Esophagus (tissue), 2 donors: ENCODE results near the gene PURA. TPM values are rescaled to one million over a fixed set of nuclear protein-coding genes. Genes with fewer than 3 reads are reported as not detected.

Experiments
- H3K27ac ChIP-seq, 2 donors: one replicate each; pipeline ENCODE4 v1.5.1; 2013; ENCODE audit warnings: low read depth in 2 of 2, mild to moderate bottlenecking in 2 of 2, inconsistent platforms in 1 of 2, low read length in 1 of 2, moderate library complexity in 1 of 2
- H3K27me3 ChIP-seq, 2 donors: one replicate each; pipeline ENCODE4 v1.6.1; 2013; ENCODE audit warnings: low read length in 2 of 2, control low read depth in 1 of 2, mild to moderate bottlenecking in 1 of 2; ENCODE audit not compliant: insufficient read depth in 2 of 2, control insufficient read depth in 1 of 2
- H3K36me3 ChIP-seq, 2 donors: one replicate each; pipeline ENCODE4 v1.6.1; 2013; ENCODE audit warnings: low read length in 1 of 2; ENCODE audit not compliant: control insufficient read depth in 2 of 2, insufficient read depth in 2 of 2
- H3K4me1 ChIP-seq, 2 donors: one replicate each; pipeline ENCODE4 v1.6.1; 2013; ENCODE audit warnings: low read length in 1 of 2; ENCODE audit not compliant: control insufficient read depth in 2 of 2, insufficient read depth in 2 of 2
- H3K4me3 ChIP-seq, 2 donors: one replicate each; pipeline ENCODE4 v1.5.1; 2013; ENCODE audit warnings: low read length in 2 of 2, mild to moderate bottlenecking in 2 of 2, low read depth in 1 of 2, moderate library complexity in 1 of 2
- H3K9me3 ChIP-seq, 2 donors: one replicate each; pipeline ENCODE4 v1.6.1; 2013; ENCODE audit warnings: mild to moderate bottlenecking in 2 of 2, low read depth in 1 of 2, low read length in 1 of 2, moderate library complexity in 1 of 2; ENCODE audit not compliant: control insufficient read depth in 2 of 2, insufficient read depth in 1 of 2
- WGBS, 2 donors: extraction: QIAGEN DNeasy Blood & Tissue Kit; methylation state at CpG; one replicate each; pipeline ENCODE4 v1.1.7; 2013; 5-methylcytosine and 5-hydroxymethylcytosine counted together
- polyA plus RNA-seq, 2 donors: library from polyadenylated mRNA; stranded (reverse); fragments of 200-250 nt; gene quantifications; one replicate each; pipeline ENCODE4 v1.2.3, GENCODE V29; 2013
- donor health status: healthy with polysubstance abuse.
- donor health status: Bipolar disorder and iron deficiency.

PURA gene
- 1 to 10 TPM; 2.7 to 3.4 TPM for polyA plus RNA-seq

- WGBS, 2 donors = 1% methylated on average over 44 to 60 of the region's 60 CpGs
- no peaks in the 10 kb centered on the region for H3K36me3 ChIP-seq
- peak within 1 kb of the TSS; percentile 88 to 97 for H3K27ac ChIP-seq
- H3K9me3 ChIP-seq = no peaks in the 10 kb centered on the region
- peak within 1 kb of the TSS; percentile 86 to 90 for H3K4me3 ChIP-seq
- peaks cover 3 to 4% of the 10 kb centered on the region in 2 donors for H3K4me1 ChIP-seq
- no peaks in the 10 kb centered on the region for H3K27me3 ChIP-seq
Measured at GRCh38 chr5:140113699-140114263, at the start of gene PURA. TSS of gene PURA (plus strand) at chr5:140114109. CDS start at chr5:140114182, 73 bp downstream.

- H3K4me1 ChIP-seq = no peaks in the 10 kb centered on the region
- no peaks in the 10 kb centered on the region for H3K27me3 ChIP-seq
- no peaks in the 10 kb centered on the region for H3K36me3 ChIP-seq
- no peak overlapping the region for H3K27ac ChIP-seq
- H3K9me3 ChIP-seq = no peaks in the 10 kb centered on the region
- no peak overlapping the region for H3K4me3 ChIP-seq
- 54 to 56% methylated on average over 10 of the region's 10 CpGs for WGBS, 2 donors
Measured at GRCh38 chr5:140072812-140073211, 41.1 kb upstream of the PURA start.

- WGBS, 2 donors = 11 to 13% methylated on average over 4 of the region's 4 CpGs
- Histone ChIP-seq H3K9me3 (no peaks in the 10 kb centered on the region), H3K4me3 (no peak overlapping the region), H3K27me3 (no peaks in the 10 kb centered on the region), H3K27ac (no peak overlapping the region), H3K4me1 (no peaks in the 10 kb centered on the region), H3K36me3 (no peaks in the 10 kb centered on the region)
Measured at GRCh38 chr5:140073296-140073695, 40.6 kb upstream of the PURA start.

- no peaks in the 10 kb centered on the region for H3K9me3 ChIP-seq
- no peaks in the 10 kb centered on the region for H3K27me3 ChIP-seq
- no peak overlapping the region for H3K4me3 ChIP-seq
- H3K36me3 ChIP-seq = no peaks in the 10 kb centered on the region
- no peaks in the 10 kb centered on the region for H3K4me1 ChIP-seq
- H3K27ac ChIP-seq = no peak overlapping the region
- 36 to 60% methylated on average over 2 of the region's 2 CpGs for WGBS, 2 donors
Measured at GRCh38 chr5:140075371-140075770, 38.5 kb upstream of the PURA start.

GRCh38 chr5:140076142-140076541, 37.8 kb upstream of the PURA start:
- no peaks in the 10 kb centered on the region for H3K36me3 ChIP-seq
- no peak overlapping the region for H3K4me3 ChIP-seq
- H3K4me1 ChIP-seq = no peaks in the 10 kb centered on the region
- no peak overlapping the region for H3K27ac ChIP-seq
- no peaks in the 10 kb centered on the region for H3K27me3 ChIP-seq
- no peaks in the 10 kb centered on the region for H3K9me3 ChIP-seq
- 86 to 97% methylated on average over 1 of the region's 1 CpG for WGBS, 2 donors

- Histone ChIP-seq H3K4me3 (no peak overlapping the region), H3K27me3 (no peaks in the 10 kb centered on the region), H3K36me3 (no peaks in the 10 kb centered on the region), H3K27ac (no peak overlapping the region), H3K9me3 (no peaks in the 10 kb centered on the region), H3K4me1 (no peaks in the 10 kb centered on the region)
- WGBS, 2 donors = 66 to 77% methylated on average over 2 of the region's 2 CpGs
Measured at GRCh38 chr5:140076788-140077187, 37.1 kb upstream of the PURA start.

- no peaks in the 10 kb centered on the region for H3K4me1 ChIP-seq
- H3K36me3 ChIP-seq = no peaks in the 10 kb centered on the region
- H3K9me3 ChIP-seq = no peaks in the 10 kb centered on the region
- WGBS, 2 donors = 69 to 88% methylated on average over 1 of the region's 1 CpG
- H3K27ac ChIP-seq = no peak overlapping the region
- no peak overlapping the region for H3K4me3 ChIP-seq
- H3K27me3 ChIP-seq = no peaks in the 10 kb centered on the region
Measured at GRCh38 chr5:140083120-140083519, 30.8 kb upstream of the PURA start.

- no peak overlapping the region for H3K4me3 ChIP-seq
- H3K9me3 ChIP-seq = no peaks in the 10 kb centered on the region
- WGBS, 2 donors = 86 to 97% methylated on average over 1 of the region's 1 CpG
- no peaks in the 10 kb centered on the region for H3K27me3 ChIP-seq
- no peaks in the 10 kb centered on the region for H3K36me3 ChIP-seq
- H3K4me1 ChIP-seq = no peaks in the 10 kb centered on the region
- no peak overlapping the region for H3K27ac ChIP-seq
Measured at GRCh38 chr5:140083650-140084049, 30.3 kb upstream of the PURA start.

GRCh38 chr5:140084541-140084940, 29.4 kb upstream of the PURA start:
- Histone ChIP-seq H3K27ac (no peak overlapping the region), H3K4me1 (no peaks in the 10 kb centered on the region), H3K27me3 (no peaks in the 10 kb centered on the region), H3K9me3 (no peaks in the 10 kb centered on the region), H3K36me3 (no peaks in the 10 kb centered on the region), H3K4me3 (no peak overlapping the region)
- WGBS, 2 donors = 25 to 32% methylated on average over 4 of the region's 4 CpGs

- peaks cover 0 to 3% of the 10 kb centered on the region in 2 donors for H3K27me3 ChIP-seq
- no peaks in the 10 kb centered on the region for H3K4me1 ChIP-seq
- H3K4me3 ChIP-seq = no peak overlapping the region
- no peaks in the 10 kb centered on the region for H3K36me3 ChIP-seq
- no peak overlapping the region for H3K27ac ChIP-seq
- 80 to 92% methylated on average over 1 of the region's 1 CpG for WGBS, 2 donors
- no peaks in the 10 kb centered on the region for H3K9me3 ChIP-seq
Measured at GRCh38 chr5:140090251-140090650, 23.7 kb upstream of the PURA start.
